Measurements from ENCODE around the gene DOCK1.

GRCh38 chr10:127252818-127253217, 347.6 kb downstream of the DOCK1 start:
- TF ChIP-seq GATA2 (IDR thresholded peaks at IDR 0.05; ENCODE audit: low read depth, low read length) = no peak
- TF ChIP-seq GATA3 (IDR thresholded peaks at IDR 0.05; ENCODE audit: low read depth, low read length) = no peak
